Kidney glomerular epithelial cell (primary cell): ENCODE data around the gene GPR108.

Source experiments
- DNase-seq: peaks from one replicate; lab custom pipeline; 2025; lab: John Stamatoyannopoulos, UW

GPR108 gene

GRCh38 chr19:6707011-6707657, 30.2 kb downstream of the GPR108 start:
- DNase-seq: no peak

DNA sequence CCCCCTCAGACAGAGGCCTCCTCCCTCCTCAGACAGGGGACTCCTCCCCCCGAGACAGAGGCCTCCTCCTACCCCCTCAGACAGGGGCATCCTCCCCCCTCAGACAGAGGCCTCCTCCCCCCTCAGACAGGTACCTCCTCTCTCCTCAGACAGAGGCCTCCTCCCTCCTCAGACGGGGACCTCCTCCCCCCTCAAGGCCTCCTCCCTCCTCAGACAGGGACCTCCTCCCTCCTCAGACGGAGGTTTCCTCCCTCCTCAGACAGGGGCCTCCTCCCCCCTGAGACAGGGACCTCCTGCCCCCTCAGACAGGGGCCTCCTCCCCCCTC, 30.8 kb downstream of the GPR108 start:
- no peak for DNase-seq

DNA sequence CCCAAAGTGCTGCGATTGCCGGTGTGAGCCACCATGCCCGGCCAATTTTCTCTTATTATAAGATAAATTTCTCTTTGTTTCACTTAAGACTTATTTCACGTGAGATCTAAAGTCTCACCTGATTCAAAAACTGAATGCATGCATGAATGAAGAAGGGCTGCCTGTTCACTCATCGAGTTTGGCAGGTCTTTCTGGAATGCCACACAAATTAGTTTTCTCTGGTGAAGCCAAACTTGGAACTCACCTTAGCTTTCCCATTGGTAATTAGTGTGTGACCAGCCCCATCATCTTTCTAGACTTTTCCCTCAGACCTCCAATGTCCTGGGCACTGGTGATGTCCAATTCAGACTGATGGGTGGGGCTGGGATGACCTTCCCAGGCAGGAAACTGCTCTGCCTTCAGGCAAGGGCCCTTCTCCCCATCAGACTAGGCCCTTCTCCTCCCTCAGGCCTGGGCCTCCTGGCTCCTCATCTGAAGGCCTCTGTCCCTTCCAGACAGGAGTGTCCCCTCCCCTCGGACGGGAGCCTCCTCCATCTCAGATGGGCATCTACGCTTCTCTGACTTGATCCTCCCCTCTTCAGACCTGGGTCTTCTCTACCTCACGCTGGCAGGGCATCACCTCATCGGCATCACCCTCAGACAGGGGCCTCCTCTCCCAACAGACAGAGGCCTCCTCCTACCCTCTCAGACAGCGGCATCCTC, 31.3 kb downstream of the GPR108 start:
- no peak for DNase-seq

- DNase-seq: no peak
Measured at GRCh38 chr19:6700586-6701316, 36.6 kb downstream of the GPR108 start.

DNA sequence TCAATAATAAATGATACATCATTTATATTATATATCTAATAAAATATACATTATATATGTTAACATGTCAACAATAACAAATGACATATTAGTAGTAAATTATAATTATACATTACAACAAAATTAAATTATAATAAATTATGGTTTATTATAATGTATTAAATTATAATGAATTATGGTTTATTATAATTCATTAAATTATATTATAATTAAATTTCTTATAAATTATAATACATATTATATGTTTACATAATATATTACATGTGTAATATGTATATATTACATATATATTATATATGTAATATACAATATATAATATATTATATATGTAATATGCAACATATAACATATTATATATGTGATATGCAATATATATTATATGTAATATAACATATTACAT, 37.4 kb downstream of the GPR108 start:
- DNase-seq: no peak

- no peak for DNase-seq
Measured at GRCh38 chr19:6697291-6697690, 40.1 kb downstream of the GPR108 start.

- no peak for DNase-seq
Measured at GRCh38 chr19:6696239-6696820, 41.0 kb downstream of the GPR108 start.

- no peak for DNase-seq
Measured at GRCh38 chr19:6694147-6694815, 43.1 kb downstream of the GPR108 start.

DNA sequence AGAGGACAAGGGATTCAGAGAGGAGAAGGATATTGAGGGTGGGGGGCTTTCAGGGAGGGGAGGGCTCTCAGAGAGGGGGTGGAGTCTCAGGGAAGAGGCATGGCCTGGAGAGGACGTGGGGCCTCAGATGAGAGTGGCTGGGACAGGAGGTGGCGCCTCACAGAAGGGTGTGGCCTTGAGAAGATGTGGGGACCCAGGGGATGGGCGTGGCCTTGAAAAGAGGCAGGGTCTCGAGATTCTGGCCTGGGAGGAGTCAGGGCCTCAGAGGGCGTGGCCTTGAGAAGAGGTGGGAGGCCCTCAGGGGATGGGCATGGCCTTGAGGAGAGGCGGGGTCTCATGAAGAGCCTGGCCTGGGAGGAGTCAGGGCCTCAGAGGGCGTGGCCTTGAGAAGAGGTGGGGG, 43.7 kb downstream of the GPR108 start:
- no peak for DNase-seq

- DNase-seq: no peak
Measured at GRCh38 chr19:6693056-6693471, 44.3 kb downstream of the GPR108 start.

GRCh38 chr19:6692027-6692426, 45.4 kb downstream of the GPR108 start:
- DNase-seq: no peak

DNA sequence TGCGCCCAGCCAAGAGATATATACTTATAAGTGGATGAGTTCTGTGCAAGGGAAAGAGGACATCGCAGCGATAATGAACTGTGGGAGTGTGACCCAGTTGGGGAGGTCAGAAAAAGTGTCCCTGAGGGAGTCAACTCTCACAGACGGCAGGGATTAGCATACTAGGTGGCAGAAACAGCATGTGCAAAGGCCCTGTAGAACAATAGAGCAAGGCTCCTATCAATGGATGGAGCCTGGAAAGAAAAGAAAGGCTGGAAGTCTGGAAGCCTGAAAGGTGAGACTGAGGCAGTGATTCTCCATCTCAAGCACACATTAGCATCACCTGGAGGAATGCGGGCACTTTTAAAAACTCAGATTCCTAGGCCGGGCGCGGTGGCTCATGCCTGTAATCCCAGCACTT, 46.0 kb downstream of the GPR108 start:
- DNase-seq: no peak

GRCh38 chr19:6690160-6690885, 47.1 kb downstream of the GPR108 start:
- DNase-seq: no peak

GRCh38 chr19:6687114-6687513, 50.3 kb downstream of the GPR108 start:
- DNase-seq: no peak

DNA sequence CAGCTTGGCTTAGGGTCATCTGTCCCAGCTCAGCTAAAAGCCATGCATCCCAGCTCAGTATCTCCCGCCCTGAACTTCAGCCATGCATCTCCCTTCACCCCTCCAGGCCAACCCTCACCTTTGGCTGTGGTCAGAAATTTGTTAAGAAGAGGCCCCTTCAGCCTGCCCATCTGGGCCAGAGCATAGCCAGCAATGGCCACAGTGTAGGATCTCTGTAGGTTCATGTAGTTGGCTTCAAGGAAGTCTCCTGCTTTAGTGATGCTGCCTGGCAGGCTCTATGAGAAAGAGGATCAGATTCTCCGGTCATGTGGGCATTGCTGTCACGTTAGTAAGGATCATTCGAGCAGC, 50.8 kb downstream of the GPR108 start:
- no peak for DNase-seq

DNA sequence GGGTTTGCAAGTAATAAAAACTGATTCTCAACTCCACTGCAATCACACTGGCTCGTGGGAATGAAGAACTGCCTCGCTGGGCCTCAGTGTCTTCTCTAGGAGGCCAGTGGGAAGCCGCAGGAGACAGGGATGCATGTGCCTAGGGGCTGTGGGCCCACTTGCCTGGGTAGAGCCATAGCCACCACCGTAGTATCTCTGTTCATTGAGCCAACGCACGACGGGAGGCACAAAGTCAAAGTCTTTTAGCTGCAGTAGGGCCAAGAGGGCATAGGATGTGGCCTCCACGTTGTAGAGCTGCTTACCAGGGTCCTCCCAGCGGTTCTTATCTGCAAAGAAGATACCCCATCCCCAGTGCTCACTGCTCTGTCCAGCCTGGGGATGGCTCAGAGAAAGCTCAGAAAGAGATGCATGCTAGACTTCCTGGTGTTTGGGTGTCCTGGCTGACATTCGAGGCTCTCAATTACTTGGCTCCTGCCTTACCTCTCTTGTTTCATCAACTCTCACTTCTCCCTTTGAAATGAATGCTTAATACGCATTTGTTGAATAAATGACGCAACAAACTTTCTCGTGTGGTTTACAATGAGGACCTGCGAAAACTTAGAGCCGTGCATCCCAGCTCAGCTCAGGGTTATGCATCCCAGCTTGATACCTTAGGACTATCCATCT, 51.3 kb downstream of the GPR108 start:
- DNase-seq: no peak

GRCh38 chr19:6685482-6685881, 51.9 kb downstream of the GPR108 start:
- DNase-seq: no peak

GRCh38 chr19:6683971-6684370, 53.4 kb downstream of the GPR108 start:
- DNase-seq: no peak

- no peak for DNase-seq
Measured at GRCh38 chr19:6682607-6683128, 54.7 kb downstream of the GPR108 start.

DNA sequence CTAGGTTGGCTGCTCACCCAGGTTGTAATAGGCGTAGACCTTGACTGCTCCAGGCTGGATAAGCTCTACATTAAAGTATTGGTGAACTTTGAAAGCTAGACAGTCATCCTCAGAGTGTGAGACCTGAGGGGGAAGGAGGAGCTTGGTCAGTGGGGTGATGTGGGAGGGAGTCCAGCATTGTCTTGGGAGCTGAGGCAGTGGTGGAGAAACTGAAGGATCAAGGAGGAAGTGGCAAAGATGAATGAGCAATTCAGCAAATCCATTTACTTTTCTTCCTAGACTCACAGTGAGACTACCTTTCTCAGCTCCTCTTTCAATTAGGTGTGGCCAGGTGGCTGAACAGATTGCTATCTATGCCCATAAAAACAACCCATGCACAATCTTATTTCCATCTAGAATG, 57.2 kb downstream of the GPR108 start:
- no peak for DNase-seq
